ENCODE results near the gene CATSPERD. TPM values are rescaled to one million over a fixed set of nuclear protein-coding genes. Genes with fewer than 3 reads are reported as not detected.
A peak's percentile ranks its signal among the peaks of the same experiment; 100 is the strongest.

CATSPERD gene
- total RNA-seq, 1 donor from 2014 or later, result not detected

- H3K36me3 Mint-ChIP-seq (ENCODE audit: unreplicated experiment), result peaks cover 3% of the 10 kb centered on the region
- peak overlapping the region; percentile 66 for H3K27ac Mint-ChIP-seq (ENCODE audit: unreplicated experiment)
- peaks cover 13% of the 10 kb centered on the region for H3K4me1 Mint-ChIP-seq (ENCODE audit: low read depth, unreplicated experiment)
- DNase-seq, result no peak
- TF ChIP-seq CTCF (IDR thresholded peaks at IDR 0.05; ENCODE audit: partially characterized antibody, unreplicated experiment), result no peak
- peaks cover 12% of the 10 kb centered on the region for H3K9me3 Mint-ChIP-seq (ENCODE audit: unreplicated experiment)
- no peak overlapping the region for H3K4me3 Mint-ChIP-seq (ENCODE audit: unreplicated experiment)
- H3K27me3 Mint-ChIP-seq (ENCODE audit: unreplicated experiment), result peaks cover 9% of the 10 kb centered on the region
Observed at GRCh38 chr19:5674714-5675113, 45.7 kb upstream of the CATSPERD start.

DNA sequence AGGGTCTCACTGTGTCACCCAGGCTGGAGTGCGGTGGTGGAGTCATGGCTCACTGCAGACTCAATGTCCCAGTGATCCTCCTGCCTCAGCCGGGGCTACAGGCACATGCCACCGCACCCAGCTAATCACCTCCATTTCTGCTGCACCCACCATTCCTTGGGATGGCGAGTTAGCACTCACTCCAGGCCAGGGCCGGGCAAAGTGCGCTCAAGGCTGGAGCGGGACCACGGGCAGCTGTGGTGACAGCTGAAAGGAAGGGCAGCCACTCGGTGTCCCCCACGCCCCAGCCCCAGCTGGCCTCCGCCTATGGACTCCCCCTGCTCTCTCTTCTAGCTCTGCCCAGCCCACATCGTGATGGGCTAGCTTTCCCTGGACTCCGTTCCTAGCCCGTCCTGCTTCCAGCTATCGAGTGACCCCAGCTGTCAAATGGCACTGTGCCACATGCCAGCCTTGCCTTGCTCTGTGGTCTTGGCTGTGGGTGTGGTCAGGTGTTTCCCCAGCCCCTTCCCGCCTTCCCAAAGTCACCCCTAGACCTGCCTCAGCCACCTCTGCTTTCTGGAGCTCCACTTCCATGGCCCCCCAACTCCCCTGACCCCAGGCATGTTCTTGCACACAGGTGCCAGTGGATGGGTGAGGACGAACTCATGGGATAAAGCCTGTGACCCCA is 44.2 kb upstream of the CATSPERD start:
- H3K4me3 Mint-ChIP-seq (ENCODE audit: unreplicated experiment), result peak overlapping the region; percentile 40
- DNase-seq, result no peak
- peaks cover 3% of the 10 kb centered on the region for H3K36me3 Mint-ChIP-seq (ENCODE audit: unreplicated experiment)
- peaks cover 11% of the 10 kb centered on the region for H3K27me3 Mint-ChIP-seq (ENCODE audit: unreplicated experiment)
- TF ChIP-seq CTCF (IDR thresholded peaks at IDR 0.05; ENCODE audit: partially characterized antibody, unreplicated experiment), result no peak
- peaks cover 16% of the 10 kb centered on the region for H3K9me3 Mint-ChIP-seq (ENCODE audit: unreplicated experiment)
- peaks cover 12% of the 10 kb centered on the region for H3K4me1 Mint-ChIP-seq (ENCODE audit: low read depth, unreplicated experiment)
- peak overlapping the region; percentile 75 for H3K27ac Mint-ChIP-seq (ENCODE audit: unreplicated experiment)

- peak overlapping the region; percentile 75 for H3K27ac Mint-ChIP-seq (ENCODE audit: unreplicated experiment)
- peaks cover 16% of the 10 kb centered on the region for H3K4me1 Mint-ChIP-seq (ENCODE audit: low read depth, unreplicated experiment)
Observed at GRCh38 chr19:5676772-5677105, 43.7 kb upstream of the CATSPERD start.

DNA sequence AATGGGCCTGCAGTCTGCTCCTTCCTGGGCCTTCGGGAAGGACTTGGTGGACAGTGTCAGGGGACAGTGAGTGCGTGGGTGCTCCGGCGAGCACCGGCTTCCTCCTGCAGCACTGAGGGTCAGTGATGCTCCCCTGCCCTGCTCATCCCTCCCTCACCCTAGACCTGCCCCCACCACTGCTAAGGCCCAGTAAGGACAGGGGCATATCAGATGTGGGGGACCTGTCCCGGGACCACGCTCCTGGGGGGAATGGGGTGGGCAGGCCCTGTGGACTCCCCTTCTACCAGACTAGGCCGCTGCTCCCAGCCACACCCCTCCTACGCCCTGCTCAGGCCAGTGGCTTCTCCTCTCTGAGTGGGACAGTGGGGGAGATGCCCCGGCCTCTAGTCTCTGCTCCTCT is 43.3 kb upstream of the CATSPERD start:
- no peak for TF ChIP-seq CTCF (IDR thresholded peaks at IDR 0.05; ENCODE audit: partially characterized antibody, unreplicated experiment)
- H3K27me3 Mint-ChIP-seq (ENCODE audit: unreplicated experiment), result peaks cover 19% of the 10 kb centered on the region

More at GRCh38 chr19:5676772-5677105, 43.7 kb upstream of the CATSPERD start:
- Mint-ChIP-seq H3K4me3 (ENCODE audit: unreplicated experiment) (peak overlapping the region; percentile 40), H3K27me3 (ENCODE audit: unreplicated experiment) (peaks cover 16% of the 10 kb centered on the region), H3K9me3 (ENCODE audit: unreplicated experiment) (peaks cover 21% of the 10 kb centered on the region), H3K36me3 (ENCODE audit: unreplicated experiment) (peaks cover 7% of the 10 kb centered on the region)
- TF ChIP-seq CTCF (IDR thresholded peaks at IDR 0.05; ENCODE audit: partially characterized antibody, unreplicated experiment), result no peak
- peak; percentile 60 for DNase-seq

DNA sequence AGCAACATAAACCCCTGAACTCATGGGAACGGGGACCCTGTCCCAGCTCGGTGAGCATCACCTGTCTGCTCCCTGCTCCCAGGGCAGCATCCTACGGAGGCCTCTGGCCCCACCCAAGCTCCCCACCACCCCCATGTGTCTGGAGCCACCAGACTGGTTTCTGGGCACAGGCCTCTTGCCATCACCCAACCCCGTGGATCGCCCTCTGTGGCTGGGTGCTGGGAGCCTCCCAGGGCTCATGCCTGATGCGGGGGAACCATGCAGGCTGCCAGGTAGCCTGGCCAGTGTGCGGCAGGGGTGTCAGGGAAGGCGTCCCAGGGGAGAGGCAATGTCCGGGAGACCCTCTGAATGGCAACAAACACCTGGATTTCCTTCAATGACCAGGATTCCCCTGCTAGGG is 42.9 kb upstream of the CATSPERD start:
- H3K27ac Mint-ChIP-seq (ENCODE audit: unreplicated experiment), result no peak overlapping the region

More for the DNA sequence above, 43.3 kb upstream of the CATSPERD start:
- Mint-ChIP-seq H3K27ac (ENCODE audit: unreplicated experiment) (no peak overlapping the region), H3K9me3 (ENCODE audit: unreplicated experiment) (peaks cover 21% of the 10 kb centered on the region), H3K36me3 (ENCODE audit: unreplicated experiment) (peaks cover 5% of the 10 kb centered on the region), H3K4me3 (ENCODE audit: unreplicated experiment) (no peak overlapping the region), H3K4me1 (ENCODE audit: low read depth, unreplicated experiment) (peaks cover 16% of the 10 kb centered on the region)
- no peak for DNase-seq

More for the DNA sequence above, 42.9 kb upstream of the CATSPERD start:
- Mint-ChIP-seq H3K4me1 (ENCODE audit: low read depth, unreplicated experiment) (peaks cover 16% of the 10 kb centered on the region), H3K4me3 (ENCODE audit: unreplicated experiment) (no peak overlapping the region), H3K36me3 (ENCODE audit: unreplicated experiment) (peaks cover 5% of the 10 kb centered on the region), H3K9me3 (ENCODE audit: unreplicated experiment) (peaks cover 21% of the 10 kb centered on the region), H3K27me3 (ENCODE audit: unreplicated experiment) (peaks cover 19% of the 10 kb centered on the region)
- no peak for TF ChIP-seq CTCF (IDR thresholded peaks at IDR 0.05; ENCODE audit: partially characterized antibody, unreplicated experiment)
- no peak for DNase-seq
